Lower lobe of right lung (tissue), 2 donors: ENCODE results near the gene FHIT. TPM values are rescaled to one million over a fixed set of nuclear protein-coding genes. Genes with fewer than 3 reads are reported as not detected.

ENCODE experiments used
- ATAC-seq, 2 donors: fragments of 200-7000 bp; cut with Tn5 transposase; one replicate each; pipeline ENCODE4 v1.9.1; 2020 to 2022; ENCODE audit warnings: mild to moderate bottlenecking in 2 of 2, moderate library complexity in 2 of 2
- DNase-seq: peaks from one replicate; pipeline ENCODE4 v3.0.0-alpha.2; 2020
- H3K27ac ChIP-seq: fragments of 200-600 bp; one replicate; pipeline ENCODE4 v1.8.0; 2022
- H3K27me3 ChIP-seq: fragments of 200-600 bp; one replicate; pipeline ENCODE4 v1.8.0; 2022; ENCODE audit warnings: low read depth
- H3K36me3 ChIP-seq: fragments of 200-600 bp; one replicate; pipeline ENCODE4 v1.8.0; 2022; ENCODE audit warnings: mild to moderate bottlenecking
- H3K4me1 ChIP-seq: fragments of 200-600 bp; one replicate; pipeline ENCODE4 v1.8.0; 2022
- H3K4me3 ChIP-seq: fragments of 200-600 bp; one replicate; pipeline ENCODE4 v1.8.0; 2022; ENCODE audit warnings: mild to moderate bottlenecking
- H3K9me3 ChIP-seq: fragments of 200-600 bp; one replicate; pipeline ENCODE4 v1.8.0; 2022
- CTCF ChIP-seq: fragments of 200-600 bp; IDR thresholded peaks from one replicate; pipeline ENCODE4 v1.8.0; 2022; ENCODE audit warnings: antibody characterized with exemption, mild to moderate bottlenecking
- intact Hi-C: fragments of 100-400 bp; cut with DNase I; formaldehyde crosslinking; loops from one replicate; pipeline ENCODE4 v1.11.0; 2022
- total RNA-seq: library from RNA; stranded (reverse); fragmentation: NEBNext Ultra II Directional; extraction: Animal tissue kit (Norgen Biotek cat#: 25700); gene quantifications from one replicate; pipeline ENCODE4 v1.2.1, GENCODE V29; 2021
- donor health status: DM: no; HTN: yes; CAD: no; lungs with severe emphysema.

FHIT gene
- total RNA-seq, 1 donor from 2014 or later = 10.3 TPM

- DNase-seq = no peak
These were observed 1356.7 kb downstream of the FHIT start for GRCh38 chr3:59894425-59895121.

GRCh38 chr3:59890639-59891038 lies 1360.6 kb downstream of the FHIT start:
- Histone ChIP-seq H3K36me3 (no peaks in the 10 kb centered on the region), H3K27ac (no peak overlapping the region), H3K9me3 (no peaks in the 10 kb centered on the region), H3K27me3 (no peaks in the 10 kb centered on the region), H3K4me1 (no peaks in the 10 kb centered on the region), H3K4me3 (no peak overlapping the region)
- no peak for TF ChIP-seq CTCF
- intact Hi-C loops = no loop called here
- ATAC-seq = no peak
- DNase-seq = no peak

More at GRCh38 chr3:59894425-59895121, 1356.7 kb downstream of the FHIT start:
- TF ChIP-seq CTCF = no peak
- ATAC-seq = no peak
- no peaks in the 10 kb centered on the region for H3K4me1 ChIP-seq
- H3K27me3 ChIP-seq = no peaks in the 10 kb centered on the region
- intact Hi-C loops = no loop called here
- H3K36me3 ChIP-seq = no peaks in the 10 kb centered on the region
- H3K9me3 ChIP-seq = no peaks in the 10 kb centered on the region
- no peak overlapping the region for H3K27ac ChIP-seq
- H3K4me3 ChIP-seq = no peak overlapping the region

GRCh38 chr3:59886790-59887189 lies 1364.5 kb downstream of the FHIT start:
- H3K9me3 ChIP-seq = no peaks in the 10 kb centered on the region
- ATAC-seq = no peak
- no peaks in the 10 kb centered on the region for H3K36me3 ChIP-seq
- H3K27ac ChIP-seq = no peak overlapping the region
- no peak for TF ChIP-seq CTCF
- no peaks in the 10 kb centered on the region for H3K27me3 ChIP-seq
- no peaks in the 10 kb centered on the region for H3K4me1 ChIP-seq
- intact Hi-C loops = no loop called here
- DNase-seq = no peak
- H3K4me3 ChIP-seq = no peak overlapping the region

GRCh38 chr3:59885899-59886400 lies 1365.3 kb downstream of the FHIT start:
- ATAC-seq (no peak), DNase-seq (no peak)
- intact Hi-C loops = no loop called here
- H3K4me1 ChIP-seq = no peaks in the 10 kb centered on the region
- no peaks in the 10 kb centered on the region for H3K36me3 ChIP-seq
- no peak overlapping the region for H3K4me3 ChIP-seq
- H3K27me3 ChIP-seq = no peaks in the 10 kb centered on the region
- no peak overlapping the region for H3K27ac ChIP-seq
- no peak for TF ChIP-seq CTCF
- H3K9me3 ChIP-seq = no peaks in the 10 kb centered on the region

GRCh38 chr3:59885101-59885500 lies 1366.2 kb downstream of the FHIT start:
- Histone ChIP-seq H3K27ac (no peak overlapping the region), H3K27me3 (no peaks in the 10 kb centered on the region), H3K36me3 (no peaks in the 10 kb centered on the region), H3K9me3 (no peaks in the 10 kb centered on the region), H3K4me1 (no peaks in the 10 kb centered on the region), H3K4me3 (no peak overlapping the region)
- intact Hi-C loops = no loop called here
- TF ChIP-seq CTCF = no peak
- DNase-seq = no peak
- ATAC-seq = no peak
